Measurements from ENCODE around the gene TOB1. TPM values are rescaled to one million over a fixed set of nuclear protein-coding genes. Genes with fewer than 3 reads are reported as not detected.
A peak's percentile ranks its signal among the peaks of the same experiment; 100 is the strongest.

The TOB1 gene
- total and polyA plus RNA-seq, 2 experiments from 2014 or later: 12.1 to 46.9 TPM

DNA sequence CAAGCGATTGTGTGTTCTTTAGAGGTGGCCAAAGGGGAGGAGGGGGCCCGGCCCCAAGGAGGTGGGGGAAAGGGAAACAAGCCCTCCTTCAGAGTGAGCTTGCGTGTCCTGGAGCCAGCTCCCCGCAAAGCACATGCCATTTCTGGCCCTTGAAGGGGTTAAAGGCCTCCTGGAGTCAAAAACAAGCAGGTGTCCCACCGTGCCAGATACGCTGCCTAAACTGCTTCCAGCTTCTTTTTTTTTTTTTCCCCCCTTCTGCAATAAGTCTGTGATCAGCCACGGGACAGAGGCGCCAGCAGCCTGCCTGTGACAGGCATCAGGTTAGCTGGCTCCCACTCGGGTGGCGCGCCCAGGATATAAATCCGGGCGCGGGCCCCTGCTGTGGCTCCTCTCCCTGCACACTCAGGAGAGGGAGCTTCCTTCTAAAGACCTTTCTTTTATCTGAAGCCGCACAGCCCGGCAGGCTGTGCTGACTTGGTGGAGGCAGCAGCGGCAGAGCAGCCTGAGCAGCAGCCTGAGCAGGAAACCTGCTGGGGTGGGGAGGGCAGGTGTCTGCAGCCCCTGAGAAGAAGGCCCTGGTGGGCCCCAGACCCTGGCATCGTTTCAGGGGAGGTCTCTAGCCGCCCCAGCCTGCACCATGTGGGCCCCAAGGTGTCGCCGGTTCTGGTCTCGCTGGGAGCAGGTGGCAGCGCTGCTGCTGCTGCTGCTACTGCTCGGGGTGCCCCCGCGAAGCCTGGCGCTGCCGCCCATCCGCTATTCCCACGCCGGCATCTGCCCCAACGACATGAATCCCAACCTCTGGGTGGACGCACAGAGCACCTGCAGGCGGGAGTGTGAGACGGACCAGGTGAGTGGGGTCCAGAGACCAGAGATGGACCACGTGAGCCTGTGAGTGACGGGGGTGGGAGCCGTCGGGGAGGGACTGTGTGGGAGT, 30.6 kb downstream of the TOB1 start, which contains the start of gene WFIKKN2:
WFIKKN2 (plus strand) TSS at position 286 of the 934 bp plus-strand sequence; CDS start at position 638, 352 bp downstream.
- Mint-ChIP-seq H3K4me3 (no peak within 1 kb of the TSS; the same call in 2 of the 3 replicates), H3K27me3 (ENCODE audit: insufficient read depth, low read depth, poor library complexity) (peaks cover 13% of the 10 kb centered on the region), H3K27ac (no peak within 1 kb of the TSS; the same call in 1 of the 2 replicates), H3K4me1 (peaks cover 42% of the 10 kb centered on the region), H3K36me3 (ENCODE audit: low read depth) (no peaks in the 10 kb centered on the region), H3K9me3 (no peaks in the 10 kb centered on the region)
- Histone ChIP-seq H2AFZ (peak within 1 kb of the TSS; percentile 96), H3K36me3 (ENCODE audit: insufficient read depth) (no peaks in the 10 kb centered on the region; the same call in 1 of the 2 replicates), H3K4me1 (ENCODE audit: insufficient read depth) (peaks cover 23% of the 10 kb centered on the region), H3K27ac (ENCODE audit: low read depth) (no peak within 1 kb of the TSS), H3K27me3 (ENCODE audit: insufficient read depth) (no peaks in the 10 kb centered on the region), H3K4me2 (peak within 1 kb of the TSS; percentile 38; the same call in 1 of the 2 replicates), H4K20me1 (replicated peaks; ENCODE audit: insufficient read depth) (no peaks in the 10 kb centered on the region), H3F3A (replicated peaks; ENCODE audit: low read depth) (no peaks in the 10 kb centered on the region), H3K4me3 (no peak within 1 kb of the TSS), H3K9me2 (ENCODE audit: insufficient read depth) (no peaks in the 10 kb centered on the region), H3K79me2 (replicated peaks; ENCODE audit: insufficient read depth) (no peaks in the 10 kb centered on the region)
- DNase-seq (ENCODE audit: low spot score) (no peak), ATAC-seq (peak; percentile 20)
- TF ChIP-seq, protein P1, sequence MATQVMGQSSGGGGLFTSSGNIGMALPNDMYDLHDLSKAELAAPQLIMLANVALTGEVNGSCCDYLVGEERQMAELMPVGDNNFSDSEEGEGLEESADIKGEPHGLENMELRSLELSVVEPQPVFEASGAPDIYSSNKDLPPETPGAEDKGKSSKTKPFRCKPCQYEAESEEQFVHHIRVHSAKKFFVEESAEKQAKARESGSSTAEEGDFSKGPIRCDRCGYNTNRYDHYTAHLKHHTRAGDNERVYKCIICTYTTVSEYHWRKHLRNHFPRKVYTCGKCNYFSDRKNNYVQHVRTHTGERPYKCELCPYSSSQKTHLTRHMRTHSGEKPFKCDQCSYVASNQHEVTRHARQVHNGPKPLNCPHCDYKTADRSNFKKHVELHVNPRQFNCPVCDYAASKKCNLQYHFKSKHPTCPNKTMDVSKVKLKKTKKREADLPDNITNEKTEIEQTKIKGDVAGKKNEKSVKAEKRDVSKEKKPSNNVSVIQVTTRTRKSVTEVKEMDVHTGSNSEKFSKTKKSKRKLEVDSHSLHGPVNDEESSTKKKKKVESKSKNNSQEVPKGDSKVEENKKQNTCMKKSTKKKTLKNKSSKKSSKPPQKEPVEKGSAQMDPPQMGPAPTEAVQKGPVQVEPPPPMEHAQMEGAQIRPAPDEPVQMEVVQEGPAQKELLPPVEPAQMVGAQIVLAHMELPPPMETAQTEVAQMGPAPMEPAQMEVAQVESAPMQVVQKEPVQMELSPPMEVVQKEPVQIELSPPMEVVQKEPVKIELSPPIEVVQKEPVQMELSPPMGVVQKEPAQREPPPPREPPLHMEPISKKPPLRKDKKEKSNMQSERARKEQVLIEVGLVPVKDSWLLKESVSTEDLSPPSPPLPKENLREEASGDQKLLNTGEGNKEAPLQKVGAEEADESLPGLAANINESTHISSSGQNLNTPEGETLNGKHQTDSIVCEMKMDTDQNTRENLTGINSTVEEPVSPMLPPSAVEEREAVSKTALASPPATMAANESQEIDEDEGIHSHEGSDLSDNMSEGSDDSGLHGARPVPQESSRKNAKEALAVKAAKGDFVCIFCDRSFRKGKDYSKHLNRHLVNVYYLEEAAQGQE (IDR thresholded peaks at IDR 0.05; ENCODE audit: unreplicated experiment): no peak
- TF ChIP-seq, protein P2, sequence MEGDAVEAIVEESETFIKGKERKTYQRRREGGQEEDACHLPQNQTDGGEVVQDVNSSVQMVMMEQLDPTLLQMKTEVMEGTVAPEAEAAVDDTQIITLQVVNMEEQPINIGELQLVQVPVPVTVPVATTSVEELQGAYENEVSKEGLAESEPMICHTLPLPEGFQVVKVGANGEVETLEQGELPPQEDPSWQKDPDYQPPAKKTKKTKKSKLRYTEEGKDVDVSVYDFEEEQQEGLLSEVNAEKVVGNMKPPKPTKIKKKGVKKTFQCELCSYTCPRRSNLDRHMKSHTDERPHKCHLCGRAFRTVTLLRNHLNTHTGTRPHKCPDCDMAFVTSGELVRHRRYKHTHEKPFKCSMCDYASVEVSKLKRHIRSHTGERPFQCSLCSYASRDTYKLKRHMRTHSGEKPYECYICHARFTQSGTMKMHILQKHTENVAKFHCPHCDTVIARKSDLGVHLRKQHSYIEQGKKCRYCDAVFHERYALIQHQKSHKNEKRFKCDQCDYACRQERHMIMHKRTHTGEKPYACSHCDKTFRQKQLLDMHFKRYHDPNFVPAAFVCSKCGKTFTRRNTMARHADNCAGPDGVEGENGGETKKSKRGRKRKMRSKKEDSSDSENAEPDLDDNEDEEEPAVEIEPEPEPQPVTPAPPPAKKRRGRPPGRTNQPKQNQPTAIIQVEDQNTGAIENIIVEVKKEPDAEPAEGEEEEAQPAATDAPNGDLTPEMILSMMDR (conservative IDR thresholded peaks at IDR 0.05; ENCODE audit: low read depth in 2 of 2): no peak
- no peak for TF ChIP-seq ZNF331 (CRISPR knock-in tag; IDR thresholded peaks at IDR 0.05; ENCODE audit: low read depth)
- no peak for TF ChIP-seq POLR2AphosphoS5 (IDR thresholded peaks at IDR 0.05; ENCODE audit: low read depth)
- TF ChIP-seq EZH2phosphoT487 (IDR thresholded peaks at IDR 0.05; ENCODE audit: unreplicated experiment): no peak
- no peak for TF ChIP-seq CREB1 (CRISPR knock-in tag; IDR thresholded peaks at IDR 0.05; ENCODE audit: low read depth)
- TF ChIP-seq, protein P3, sequence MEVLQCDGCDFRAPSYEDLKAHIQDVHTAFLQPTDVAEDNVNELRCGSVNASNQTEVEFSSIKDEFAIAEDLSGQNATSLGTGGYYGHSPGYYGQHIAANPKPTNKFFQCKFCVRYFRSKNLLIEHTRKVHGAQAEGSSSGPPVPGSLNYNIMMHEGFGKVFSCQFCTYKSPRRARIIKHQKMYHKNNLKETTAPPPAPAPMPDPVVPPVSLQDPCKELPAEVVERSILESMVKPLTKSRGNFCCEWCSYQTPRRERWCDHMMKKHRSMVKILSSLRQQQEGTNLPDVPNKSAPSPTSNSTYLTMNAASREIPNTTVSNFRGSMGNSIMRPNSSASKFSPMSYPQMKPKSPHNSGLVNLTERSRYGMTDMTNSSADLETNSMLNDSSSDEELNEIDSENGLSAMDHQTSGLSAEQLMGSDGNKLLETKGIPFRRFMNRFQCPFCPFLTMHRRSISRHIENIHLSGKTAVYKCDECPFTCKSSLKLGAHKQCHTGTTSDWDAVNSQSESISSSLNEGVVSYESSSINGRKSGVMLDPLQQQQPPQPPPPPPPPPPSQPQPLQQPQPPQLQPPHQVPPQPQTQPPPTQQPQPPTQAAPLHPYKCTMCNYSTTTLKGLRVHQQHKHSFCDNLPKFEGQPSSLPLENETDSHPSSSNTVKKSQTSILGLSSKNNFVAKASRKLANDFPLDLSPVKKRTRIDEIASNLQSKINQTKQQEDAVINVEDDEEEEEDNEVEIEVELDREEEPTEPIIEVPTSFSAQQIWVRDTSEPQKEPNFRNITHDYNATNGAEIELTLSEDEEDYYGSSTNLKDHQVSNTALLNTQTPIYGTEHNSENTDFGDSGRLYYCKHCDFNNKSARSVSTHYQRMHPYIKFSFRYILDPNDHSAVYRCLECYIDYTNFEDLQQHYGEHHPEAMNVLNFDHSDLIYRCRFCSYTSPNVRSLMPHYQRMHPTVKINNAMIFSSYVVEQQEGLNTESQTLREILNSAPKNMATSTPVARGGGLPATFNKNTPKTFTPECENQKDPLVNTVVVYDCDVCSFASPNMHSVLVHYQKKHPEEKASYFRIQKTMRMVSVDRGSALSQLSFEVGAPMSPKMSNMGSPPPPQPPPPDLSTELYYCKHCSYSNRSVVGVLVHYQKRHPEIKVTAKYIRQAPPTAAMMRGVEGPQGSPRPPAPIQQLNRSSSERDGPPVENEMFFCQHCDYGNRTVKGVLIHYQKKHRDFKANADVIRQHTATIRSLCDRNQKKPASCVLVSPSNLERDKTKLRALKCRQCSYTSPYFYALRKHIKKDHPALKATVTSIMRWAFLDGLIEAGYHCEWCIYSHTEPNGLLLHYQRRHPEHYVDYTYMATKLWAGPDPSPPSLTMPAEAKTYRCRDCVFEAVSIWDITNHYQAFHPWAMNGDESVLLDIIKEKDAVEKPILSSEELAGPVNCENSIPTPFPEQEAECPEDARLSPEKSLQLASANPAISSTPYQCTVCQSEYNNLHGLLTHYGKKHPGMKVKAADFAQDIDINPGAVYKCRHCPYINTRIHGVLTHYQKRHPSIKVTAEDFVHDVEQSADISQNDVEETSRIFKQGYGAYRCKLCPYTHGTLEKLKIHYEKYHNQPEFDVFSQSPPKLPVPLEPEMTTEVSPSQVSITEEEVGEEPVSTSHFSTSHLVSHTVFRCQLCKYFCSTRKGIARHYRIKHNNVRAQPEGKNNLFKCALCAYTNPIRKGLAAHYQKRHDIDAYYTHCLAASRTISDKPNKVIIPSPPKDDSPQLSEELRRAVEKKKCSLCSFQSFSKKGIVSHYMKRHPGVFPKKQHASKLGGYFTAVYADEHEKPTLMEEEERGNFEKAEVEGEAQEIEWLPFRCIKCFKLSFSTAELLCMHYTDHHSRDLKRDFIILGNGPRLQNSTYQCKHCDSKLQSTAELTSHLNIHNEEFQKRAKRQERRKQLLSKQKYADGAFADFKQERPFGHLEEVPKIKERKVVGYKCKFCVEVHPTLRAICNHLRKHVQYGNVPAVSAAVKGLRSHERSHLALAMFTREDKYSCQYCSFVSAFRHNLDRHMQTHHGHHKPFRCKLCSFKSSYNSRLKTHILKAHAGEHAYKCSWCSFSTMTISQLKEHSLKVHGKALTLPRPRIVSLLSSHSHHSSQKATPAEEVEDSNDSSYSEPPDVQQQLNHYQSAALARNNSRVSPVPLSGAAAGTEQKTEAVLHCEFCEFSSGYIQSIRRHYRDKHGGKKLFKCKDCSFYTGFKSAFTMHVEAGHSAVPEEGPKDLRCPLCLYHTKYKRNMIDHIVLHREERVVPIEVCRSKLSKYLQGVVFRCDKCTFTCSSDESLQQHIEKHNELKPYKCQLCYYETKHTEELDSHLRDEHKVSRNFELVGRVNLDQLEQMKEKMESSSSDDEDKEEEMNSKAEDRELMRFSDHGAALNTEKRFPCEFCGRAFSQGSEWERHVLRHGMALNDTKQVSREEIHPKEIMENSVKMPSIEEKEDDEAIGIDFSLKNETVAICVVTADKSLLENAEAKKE (CRISPR knock-in tag; IDR thresholded peaks at IDR 0.05): no peak
